Left ventricle myocardium inferior (tissue), 1 donor: Measurements from ENCODE around the gene NUBPL. TPM values are rescaled to one million over a fixed set of nuclear protein-coding genes. Genes with fewer than 3 reads are reported as not detected.

Source experiments
- DNase-seq: peaks from one replicate; pipeline ENCODE4 v3.0.0-alpha.2; 2020
- H3K27ac ChIP-seq: fragments of 200-600 bp; replicated peaks from 2 replicates; pipeline ENCODE4 v1.8.0; 2021
- H3K27me3 ChIP-seq: fragments of 200-600 bp; 2 replicates; pipeline ENCODE4 v1.8.0; 2021; ENCODE audit warnings: low read depth
- H3K36me3 ChIP-seq: fragments of 200-600 bp; 2 replicates; pipeline ENCODE4 v1.8.0; 2021
- H3K4me1 ChIP-seq: fragments of 200-600 bp; 2 replicates; pipeline ENCODE4 v1.8.0; 2021
- H3K4me3 ChIP-seq: fragments of 200-600 bp; 2 replicates; pipeline ENCODE4 v1.8.0; 2021; ENCODE audit warnings: mild to moderate bottlenecking, moderate library complexity
- H3K9me3 ChIP-seq: fragments of 200-600 bp; replicated peaks from 2 replicates; pipeline ENCODE4 v1.8.0; 2021
- CTCF ChIP-seq: fragments of 200-600 bp; IDR thresholded peaks from 2 replicates; pipeline ENCODE4 v1.8.0; 2021; ENCODE audit warnings: antibody characterized with exemption, mild to moderate bottlenecking, borderline replicate concordance
- intact Hi-C: fragments of 100-400 bp; cut with micrococcal nuclease; formaldehyde crosslinking; loops from one replicate; pipeline ENCODE4 v1.11.0; 2022
- total RNA-seq: library from RNA; stranded (reverse); fragmentation: NEBNext Ultra II Directional; extraction: Animal tissue kit (Norgen Biotek cat#: 25700); gene quantifications from one replicate; pipeline ENCODE4 v1.2.1, GENCODE V29; 2021
- donor health status: DM: no; HTN: yes; CAD: no; lungs with severe emphysema.

The NUBPL gene
- total RNA-seq, 1 donor from 2014 or later: 32.2 TPM

- intact Hi-C loops: no loop called here
- no peak for DNase-seq
- Histone ChIP-seq H3K9me3 (peaks cover 3% of the 10 kb centered on the region), H3K27ac (no peak overlapping the region), H3K27me3 (no peaks in the 10 kb centered on the region), H3K4me1 (no peaks in the 10 kb centered on the region), H3K36me3 (no peaks in the 10 kb centered on the region), H3K4me3 (no peak overlapping the region)
- no peak for TF ChIP-seq CTCF
Observed at GRCh38 chr14:31677052-31677451, 115.8 kb downstream of the NUBPL start.

GRCh38 chr14:31677630-31678029 is 116.4 kb downstream of the NUBPL start:
- no peak overlapping the region for H3K4me3 ChIP-seq
- H3K36me3 ChIP-seq: no peaks in the 10 kb centered on the region
- H3K9me3 ChIP-seq: peaks cover 9% of the 10 kb centered on the region
- TF ChIP-seq CTCF: no peak
- no peak overlapping the region for H3K27ac ChIP-seq
- H3K4me1 ChIP-seq: no peaks in the 10 kb centered on the region
- intact Hi-C loops: no loop called here
- H3K27me3 ChIP-seq: no peaks in the 10 kb centered on the region
- DNase-seq: no peak

- Histone ChIP-seq H3K4me1 (no peaks in the 10 kb centered on the region), H3K36me3 (no peaks in the 10 kb centered on the region), H3K27me3 (no peaks in the 10 kb centered on the region), H3K4me3 (no peak overlapping the region), H3K27ac (no peak overlapping the region), H3K9me3 (peaks cover 13% of the 10 kb centered on the region)
- no peak for TF ChIP-seq CTCF
- DNase-seq: no peak
- intact Hi-C loops: no loop called here
Observed at GRCh38 chr14:31678421-31679249, 117.4 kb downstream of the NUBPL start.

GRCh38 chr14:31682768-31683167 is 121.6 kb downstream of the NUBPL start:
- H3K9me3 ChIP-seq: peaks cover 13% of the 10 kb centered on the region
- TF ChIP-seq CTCF: no peak
- DNase-seq: no peak
- no peak overlapping the region for H3K4me3 ChIP-seq
- no peaks in the 10 kb centered on the region for H3K27me3 ChIP-seq
- H3K4me1 ChIP-seq: no peaks in the 10 kb centered on the region
- intact Hi-C loops: no loop called here
- no peaks in the 10 kb centered on the region for H3K36me3 ChIP-seq
- H3K27ac ChIP-seq: no peak overlapping the region

GRCh38 chr14:31687726-31688125 is 126.5 kb downstream of the NUBPL start:
- DNase-seq: no peak
- intact Hi-C loops: no loop called here
- no peak overlapping the region for H3K4me3 ChIP-seq

More at GRCh38 chr14:31687726-31688125, 126.5 kb downstream of the NUBPL start:
- Histone ChIP-seq H3K4me1 (peaks cover 7% of the 10 kb centered on the region), H3K27ac (no peak overlapping the region), H3K27me3 (no peaks in the 10 kb centered on the region), H3K9me3 (peaks cover 3% of the 10 kb centered on the region), H3K36me3 (no peaks in the 10 kb centered on the region)
- TF ChIP-seq CTCF: no peak
